Tibial nerve (tissue), 3 donors: ENCODE results near the gene HOATZ.

Source experiments
- CTCF ChIP-seq, 5 experiments: fragments of 200-600 bp in 3 of 5; fragments of 450-650 bp in 2 of 5; sonication (generic) in 3 of 5; IDR thresholded peaks; one replicate each; pipeline ENCODE4 v1.5.1; 2016 to 2019; ENCODE audit warnings: antibody characterized with exemption in 5 of 5, mild to moderate bottlenecking in 3 of 5, moderate library complexity in 2 of 5
- POLR2A ChIP-seq, 2 donors: fragments of 450-650 bp; IDR thresholded peaks; one replicate each; pipeline ENCODE4 v1.6.1; 2017; ENCODE audit warnings: antibody characterized with exemption in 2 of 2, mild to moderate bottlenecking in 2 of 2, moderate library complexity in 2 of 2

GRCh38 chr11:111524056-111524455, 9.5 kb downstream of the HOATZ start:
- TF ChIP-seq CTCF (IDR thresholded peaks at IDR 0.05) (no peak), POLR2A (IDR thresholded peaks at IDR 0.05) (no peak)
